CD14-positive monocyte (primary cell): ENCODE measurements around the gene HERC2. TPM values are rescaled to one million over a fixed set of nuclear protein-coding genes. Genes with fewer than 3 reads are reported as not detected.

Experiments used
- DNase-seq, 3 donors: peaks; one replicate each; pipeline ENCODE4 v3.0.0-alpha.2; 2011 to 2022
- H2AFZ ChIP-seq: 2 replicates; pipeline ENCODE4 v1.6.0; 2012; ENCODE audit warnings: mild to moderate bottlenecking, low read depth, low read length, inconsistent platforms; ENCODE audit not compliant: insufficient read depth, poor library complexity, severe bottlenecking
- H3K27ac ChIP-seq, 2 donors: 1 replicate in 1 of 2; 2 replicates in 1 of 2; pipeline ENCODE4 v1.5.1; 2012 to 2013; ENCODE audit warnings: low read length in 2 of 2, control low read depth in 1 of 2, inconsistent platforms in 1 of 2, low read depth in 1 of 2, mild to moderate bottlenecking in 1 of 2
- H3K27me3 ChIP-seq, 2 donors: one replicate each; pipeline versions ENCODE4 v1.6.0 to v1.6.1; 2011 to 2013; ENCODE audit warnings: low read length in 2 of 2; ENCODE audit not compliant: control insufficient read depth in 2 of 2, insufficient read depth in 2 of 2
- H3K36me3 ChIP-seq, 2 donors: replicated peaks in 1 of 2; 1 replicate in 1 of 2; 2 replicates in 1 of 2; pipeline versions ENCODE4 v1.5.1 to v1.6.1; 2012 to 2013; ENCODE audit warnings: low read length in 2 of 2, control low read depth in 1 of 2, inconsistent platforms in 1 of 2, mild to moderate bottlenecking in 1 of 2; ENCODE audit not compliant: insufficient read depth in 2 of 2, control insufficient read depth in 1 of 2
- H3K4me1 ChIP-seq, 2 donors: 1 replicate in 1 of 2; 2 replicates in 1 of 2; pipeline versions ENCODE4 v1.5.1 to v1.6.1; 2012 to 2013; ENCODE audit warnings: low read length in 2 of 2, control low read depth in 1 of 2, inconsistent platforms in 1 of 2, mild to moderate bottlenecking in 1 of 2, moderate library complexity in 1 of 2; ENCODE audit not compliant: insufficient read depth in 2 of 2, control insufficient read depth in 1 of 2
- H3K4me2 ChIP-seq: replicated peaks from 2 replicates; pipeline ENCODE3; 2012; ENCODE audit warnings: low read length, moderate library complexity, mild to moderate bottlenecking; ENCODE audit not compliant: poor library complexity, severe bottlenecking; ENCODE audit errors: extremely low read depth
- H3K4me3 ChIP-seq, 3 experiments: fragments of 200-600 bp in 1 of 3; sonication (generic) in 1 of 3; replicated peaks in 1 of 3; 1 replicate in 2 of 3; 2 replicates in 1 of 3; pipeline ENCODE4 v1.5.1; 2011 to 2013; ENCODE audit warnings: low read length in 3 of 3, mild to moderate bottlenecking in 3 of 3, control low read depth in 2 of 3, low read depth in 2 of 3, inconsistent platforms in 1 of 3, moderate library complexity in 1 of 3
- H3K79me2 ChIP-seq: 2 replicates; pipeline ENCODE4 v1.6.0; 2012; ENCODE audit warnings: mild to moderate bottlenecking, control low read depth, inconsistent platforms, low read length, moderate library complexity; ENCODE audit not compliant: insufficient read depth
- H3K9ac ChIP-seq: 2 replicates; pipeline ENCODE4 v1.6.0; 2017; ENCODE audit warnings: low read length, mild to moderate bottlenecking; ENCODE audit not compliant: insufficient read depth, poor library complexity, severe bottlenecking
- H3K9me3 ChIP-seq, 2 donors: replicated peaks in 1 of 2; 1 replicate in 1 of 2; 2 replicates in 1 of 2; pipeline versions ENCODE4 v1.5.1 to v1.6.1; 2012 to 2013; ENCODE audit warnings: low read length in 2 of 2, control low read depth in 1 of 2; ENCODE audit not compliant: control insufficient read depth in 1 of 2, insufficient read depth in 1 of 2
- H4K20me1 ChIP-seq: 2 replicates; pipeline ENCODE4 v1.6.0; 2012; ENCODE audit warnings: mild to moderate bottlenecking, low read length, control low read depth, moderate library complexity; ENCODE audit not compliant: insufficient read depth
- H3K27ac Mint-ChIP-seq, 7 donors: one replicate each; pipeline ENCODE4 v1.8.0; 2020; ENCODE audit warnings: mild to moderate bottlenecking in 7 of 7, mixed read lengths in 7 of 7, moderate library complexity in 6 of 7, inconsistent platforms in 2 of 7
- H3K27me3 Mint-ChIP-seq, 3 donors: one replicate each; pipeline ENCODE4 v1.8.0; 2021 to 2022; ENCODE audit warnings: low read depth in 3 of 3, mild to moderate bottlenecking in 3 of 3, mixed read lengths in 3 of 3, moderate library complexity in 3 of 3, inconsistent platforms in 1 of 3
- H3K36me3 Mint-ChIP-seq, 2 donors: one replicate each; pipeline ENCODE4 v1.8.0; 2020; ENCODE audit warnings: mixed read lengths in 2 of 2, inconsistent platforms in 1 of 2, mild to moderate bottlenecking in 1 of 2
- H3K4me1 Mint-ChIP-seq: one replicate; pipeline ENCODE4 v1.8.0; 2020; ENCODE audit warnings: mild to moderate bottlenecking, mixed read lengths
- H3K4me3 Mint-ChIP-seq, 2 donors: one replicate each; pipeline ENCODE4 v1.8.0; 2020; ENCODE audit warnings: mild to moderate bottlenecking in 2 of 2, mixed read lengths in 2 of 2, moderate library complexity in 1 of 2
- H3K9me3 Mint-ChIP-seq, 7 donors: one replicate each; pipeline ENCODE4 v1.8.0; 2020 to 2022; ENCODE audit warnings: mixed read lengths in 7 of 7, mild to moderate bottlenecking in 6 of 7, moderate library complexity in 6 of 7, inconsistent platforms in 2 of 7
- WGBS: methylation state at CpG from one replicate; pipeline ENCODE4 v1.1.5; 2013; ENCODE audit warnings: missing lambda C conversion rate; ENCODE audit not compliant: insufficient coverage; 5-methylcytosine and 5-hydroxymethylcytosine counted together
- intact Hi-C, 2 donors: fragments of 100-400 bp; cut with micrococcal nuclease; formaldehyde crosslinking; loops; one replicate each; pipeline versions ENCODE4 v1.15.0 to v1.15.1; 2023
- polyA plus RNA-seq, 3 donors: library from polyadenylated mRNA; depleted of rRNA in 1 of 3; unstranded in 2 of 3; stranded (reverse) in 1 of 3; fragments of 300-500 nt in 2 of 3; fragments of >200 nt in 1 of 3; fragmentation: Illumina TruSeq in 2 of 3; gene quantifications; 1 replicate in 2 of 3; 2 replicates in 1 of 3; pipeline ENCODE4 v1.2.3, GENCODE V29; 2012 to 2021
- TF ChIP-seq, protein P1 (sequence below): fragments of 200-600 bp; IDR thresholded peaks from one replicate; pipeline ENCODE4 v1.8.0; 2022; ENCODE audit warnings: antibody characterized with exemption, mild to moderate bottlenecking

Gene HERC2
- polyA plus RNA-seq, 3 donors = 3.1 to 9.0 (median 4.7) TPM

GRCh38 chr15:28260722-28261121, 61.3 kb downstream of the HERC2 start:
- Histone ChIP-seq H3K79me2 (no peaks in the 10 kb centered on the region), H4K20me1 (no peaks in the 10 kb centered on the region), H3K4me3 (no peak overlapping the region), H3K27ac (no peak overlapping the region), H3K4me2 (no peak overlapping the region), H3K4me1 (no peaks in the 10 kb centered on the region), H3K9me3 (no peaks in the 10 kb centered on the region), H3K27me3 (no peaks in the 10 kb centered on the region), H3K36me3 (peaks cover 27 to 57% of the 10 kb centered on the region in 2 donors), H2AFZ (no peak overlapping the region), H3K9ac (no peak overlapping the region)
- WGBS = 100% methylated on average over 4 of the region's 5 CpGs
- intact Hi-C loops = no loop called here
- TF ChIP-seq, protein P1, sequence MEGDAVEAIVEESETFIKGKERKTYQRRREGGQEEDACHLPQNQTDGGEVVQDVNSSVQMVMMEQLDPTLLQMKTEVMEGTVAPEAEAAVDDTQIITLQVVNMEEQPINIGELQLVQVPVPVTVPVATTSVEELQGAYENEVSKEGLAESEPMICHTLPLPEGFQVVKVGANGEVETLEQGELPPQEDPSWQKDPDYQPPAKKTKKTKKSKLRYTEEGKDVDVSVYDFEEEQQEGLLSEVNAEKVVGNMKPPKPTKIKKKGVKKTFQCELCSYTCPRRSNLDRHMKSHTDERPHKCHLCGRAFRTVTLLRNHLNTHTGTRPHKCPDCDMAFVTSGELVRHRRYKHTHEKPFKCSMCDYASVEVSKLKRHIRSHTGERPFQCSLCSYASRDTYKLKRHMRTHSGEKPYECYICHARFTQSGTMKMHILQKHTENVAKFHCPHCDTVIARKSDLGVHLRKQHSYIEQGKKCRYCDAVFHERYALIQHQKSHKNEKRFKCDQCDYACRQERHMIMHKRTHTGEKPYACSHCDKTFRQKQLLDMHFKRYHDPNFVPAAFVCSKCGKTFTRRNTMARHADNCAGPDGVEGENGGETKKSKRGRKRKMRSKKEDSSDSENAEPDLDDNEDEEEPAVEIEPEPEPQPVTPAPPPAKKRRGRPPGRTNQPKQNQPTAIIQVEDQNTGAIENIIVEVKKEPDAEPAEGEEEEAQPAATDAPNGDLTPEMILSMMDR = no peak
- no peaks in the 10 kb centered on the region for H3K27me3 Mint-ChIP-seq
- H3K9me3 Mint-ChIP-seq = no peaks in the 10 kb centered on the region
- no peak overlapping the region for H3K4me3 Mint-ChIP-seq
- no peak overlapping the region for H3K27ac Mint-ChIP-seq
- H3K36me3 Mint-ChIP-seq = peaks cover 48 to 84% of the 10 kb centered on the region in 2 donors
- DNase-seq = no peak
- no peaks in the 10 kb centered on the region for H3K4me1 Mint-ChIP-seq

DNA sequence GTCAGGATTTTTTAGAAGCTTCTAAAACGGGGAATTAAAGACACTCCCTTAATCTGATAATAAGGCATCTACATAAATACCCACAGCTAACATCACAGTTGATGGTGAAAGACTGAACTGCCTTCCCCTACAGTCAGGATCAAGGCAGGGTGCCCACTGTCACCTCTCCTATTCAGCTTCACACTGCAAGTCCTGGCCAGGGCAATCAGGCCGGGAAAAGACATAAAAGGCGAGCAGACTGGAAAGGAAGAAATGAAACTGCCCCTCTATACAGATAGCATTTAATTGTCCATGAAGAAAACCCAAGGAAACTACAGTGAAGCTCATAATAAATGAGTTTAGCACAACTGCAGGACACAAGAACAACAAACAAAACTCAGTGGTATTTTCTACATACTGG, 61.7 kb downstream of the HERC2 start:
- no peaks in the 10 kb centered on the region for H3K9me3 ChIP-seq
- no peaks in the 10 kb centered on the region for H3K4me1 Mint-ChIP-seq
- 80% methylated on average over 1 of the region's 3 CpGs for WGBS
- no peaks in the 10 kb centered on the region for H4K20me1 ChIP-seq
- no peak overlapping the region for H3K9ac ChIP-seq
- peaks cover 48 to 84% of the 10 kb centered on the region in 2 donors for H3K36me3 Mint-ChIP-seq
- H3K4me3 ChIP-seq = no peak overlapping the region
- no peak overlapping the region for H3K27ac Mint-ChIP-seq
- H3K79me2 ChIP-seq = no peaks in the 10 kb centered on the region
- no peaks in the 10 kb centered on the region for H3K9me3 Mint-ChIP-seq
- no peak overlapping the region for H3K27ac ChIP-seq
- peaks cover 24 to 57% of the 10 kb centered on the region in 2 donors for H3K36me3 ChIP-seq
- H3K4me3 Mint-ChIP-seq = no peak overlapping the region
- TF ChIP-seq, protein P1 = no peak
- no peak for DNase-seq
- H3K27me3 ChIP-seq = no peaks in the 10 kb centered on the region
- intact Hi-C loops = no loop called here
- H3K27me3 Mint-ChIP-seq = no peaks in the 10 kb centered on the region
- no peak overlapping the region for H2AFZ ChIP-seq
- H3K4me2 ChIP-seq = no peak overlapping the region
- no peaks in the 10 kb centered on the region for H3K4me1 ChIP-seq
